NCI-H82 treated with DMSO at 0.1 percent for 48 hours (cell line): ENCODE data around the gene ZFHX3.
"Not testable (repeated sequence)": the region's sequence is repeated elsewhere in the genome, so short reads cannot be mapped to it uniquely, and the experiment has no call there.

ENCODE experiments used
- DNase-seq: peaks from one replicate; lab custom pipeline; 2025; ENCODE audit not compliant: unreplicated experiment; lab: John Stamatoyannopoulos, UW

The ZFHX3 gene

GRCh38 chr16:73023752-73024570, 24.0 kb downstream of the ZFHX3 start:
- DNase-seq: no peak

GRCh38 chr16:73023320-73023719, 24.6 kb downstream of the ZFHX3 start:
- DNase-seq: no peak

GRCh38 chr16:73022534-73022933, 25.4 kb downstream of the ZFHX3 start:
- DNase-seq: no peak

- no peak for DNase-seq
Observed at GRCh38 chr16:73021866-73022495, 25.9 kb downstream of the ZFHX3 start.

GRCh38 chr16:73020409-73020884, 27.5 kb downstream of the ZFHX3 start:
- DNase-seq: no peak

GRCh38 chr16:73019457-73020362, 28.2 kb downstream of the ZFHX3 start:
- no peak for DNase-seq

GRCh38 chr16:73018821-73019456, 29.0 kb downstream of the ZFHX3 start:
- no peak for DNase-seq

GRCh38 chr16:73017321-73017720, 30.6 kb downstream of the ZFHX3 start:
- DNase-seq: no peak

- no peak for DNase-seq
Observed at GRCh38 chr16:73016488-73016830, 31.5 kb downstream of the ZFHX3 start.

- no peak for DNase-seq
Observed at GRCh38 chr16:73015612-73016487, 32.1 kb downstream of the ZFHX3 start.

GRCh38 chr16:73014768-73015167, 33.2 kb downstream of the ZFHX3 start:
- DNase-seq: no peak

- no peak for DNase-seq
Observed at GRCh38 chr16:73013974-73014373, 34.0 kb downstream of the ZFHX3 start.

- DNase-seq: no peak
Observed at GRCh38 chr16:73012341-73012740, 35.6 kb downstream of the ZFHX3 start.

GRCh38 chr16:73011926-73012325, 36.0 kb downstream of the ZFHX3 start:
- no peak for DNase-seq

GRCh38 chr16:73010150-73010676, 37.7 kb downstream of the ZFHX3 start:
- DNase-seq: no peak

GRCh38 chr16:73009710-73010109, 38.2 kb downstream of the ZFHX3 start:
- not testable (repeated sequence) for DNase-seq

GRCh38 chr16:73006026-73006425, 41.9 kb downstream of the ZFHX3 start:
- DNase-seq: no peak

- DNase-seq: no peak
Observed at GRCh38 chr16:73002866-73003265, 45.1 kb downstream of the ZFHX3 start.

- DNase-seq: no peak
Observed at GRCh38 chr16:73000907-73001521, 46.9 kb downstream of the ZFHX3 start.
